ENCODE measurements around the gene ST3GAL4. TPM values are rescaled to one million over a fixed set of nuclear protein-coding genes. Genes with fewer than 3 reads are reported as not detected.

The ST3GAL4 gene
- total and polyA plus RNA-seq, 9 of the 15 experiments (the other 6 are each of a cell fraction or from before 2014, with no cell fraction given), result 0.27 to 22.9 (median 10.5) TPM

GRCh38 chr11:126345759-126346585 lies 9.5 kb upstream of the ST3GAL4 start (continued):
- TF ChIP-seq HMGN3 (IDR thresholded peaks at IDR 0.05; ENCODE audit: borderline replicate concordance, extremely low read depth, insufficient read length, low read depth, low read length), result peak; percentile 45
- peak; percentile 78 for TF ChIP-seq GABPB1 (CRISPR knock-in tag; IDR thresholded peaks at IDR 0.05)
- no peak for TF ChIP-seq MCM5 (IDR thresholded peaks at IDR 0.05; ENCODE audit: low read depth)
- peak; percentile 90 to 92 for TF ChIP-seq FOXK2 (conservative IDR thresholded peaks at IDR 0.05 in 1 of 2, IDR thresholded peaks at IDR 0.05 in 1 of 2; ENCODE audit: low read depth in 2 of 2)
- no peak for TF ChIP-seq ZNF75A (CRISPR knock-in tag; IDR thresholded peaks at IDR 0.05)
- peak; percentile 89 for TF ChIP-seq PKNOX1 (IDR thresholded peaks at IDR 0.05)
- TF ChIP-seq RFX5 (IDR thresholded peaks at IDR 0.05; ENCODE audit: low read depth, low read length), result 0 out of 2 replicates have a peak, but pooled peaks have one; percentile 31
- 0 out of 2 replicates have a peak, but pooled peaks have one; percentile 15 for TF ChIP-seq CHD2 (IDR thresholded peaks at IDR 0.05; ENCODE audit: low read depth, low read length)
- TF ChIP-seq RBM34 (IDR thresholded peaks at IDR 0.05; ENCODE audit: borderline replicate concordance, insufficient read depth, low read length), result no peak
- TF ChIP-seq, protein P1, sequence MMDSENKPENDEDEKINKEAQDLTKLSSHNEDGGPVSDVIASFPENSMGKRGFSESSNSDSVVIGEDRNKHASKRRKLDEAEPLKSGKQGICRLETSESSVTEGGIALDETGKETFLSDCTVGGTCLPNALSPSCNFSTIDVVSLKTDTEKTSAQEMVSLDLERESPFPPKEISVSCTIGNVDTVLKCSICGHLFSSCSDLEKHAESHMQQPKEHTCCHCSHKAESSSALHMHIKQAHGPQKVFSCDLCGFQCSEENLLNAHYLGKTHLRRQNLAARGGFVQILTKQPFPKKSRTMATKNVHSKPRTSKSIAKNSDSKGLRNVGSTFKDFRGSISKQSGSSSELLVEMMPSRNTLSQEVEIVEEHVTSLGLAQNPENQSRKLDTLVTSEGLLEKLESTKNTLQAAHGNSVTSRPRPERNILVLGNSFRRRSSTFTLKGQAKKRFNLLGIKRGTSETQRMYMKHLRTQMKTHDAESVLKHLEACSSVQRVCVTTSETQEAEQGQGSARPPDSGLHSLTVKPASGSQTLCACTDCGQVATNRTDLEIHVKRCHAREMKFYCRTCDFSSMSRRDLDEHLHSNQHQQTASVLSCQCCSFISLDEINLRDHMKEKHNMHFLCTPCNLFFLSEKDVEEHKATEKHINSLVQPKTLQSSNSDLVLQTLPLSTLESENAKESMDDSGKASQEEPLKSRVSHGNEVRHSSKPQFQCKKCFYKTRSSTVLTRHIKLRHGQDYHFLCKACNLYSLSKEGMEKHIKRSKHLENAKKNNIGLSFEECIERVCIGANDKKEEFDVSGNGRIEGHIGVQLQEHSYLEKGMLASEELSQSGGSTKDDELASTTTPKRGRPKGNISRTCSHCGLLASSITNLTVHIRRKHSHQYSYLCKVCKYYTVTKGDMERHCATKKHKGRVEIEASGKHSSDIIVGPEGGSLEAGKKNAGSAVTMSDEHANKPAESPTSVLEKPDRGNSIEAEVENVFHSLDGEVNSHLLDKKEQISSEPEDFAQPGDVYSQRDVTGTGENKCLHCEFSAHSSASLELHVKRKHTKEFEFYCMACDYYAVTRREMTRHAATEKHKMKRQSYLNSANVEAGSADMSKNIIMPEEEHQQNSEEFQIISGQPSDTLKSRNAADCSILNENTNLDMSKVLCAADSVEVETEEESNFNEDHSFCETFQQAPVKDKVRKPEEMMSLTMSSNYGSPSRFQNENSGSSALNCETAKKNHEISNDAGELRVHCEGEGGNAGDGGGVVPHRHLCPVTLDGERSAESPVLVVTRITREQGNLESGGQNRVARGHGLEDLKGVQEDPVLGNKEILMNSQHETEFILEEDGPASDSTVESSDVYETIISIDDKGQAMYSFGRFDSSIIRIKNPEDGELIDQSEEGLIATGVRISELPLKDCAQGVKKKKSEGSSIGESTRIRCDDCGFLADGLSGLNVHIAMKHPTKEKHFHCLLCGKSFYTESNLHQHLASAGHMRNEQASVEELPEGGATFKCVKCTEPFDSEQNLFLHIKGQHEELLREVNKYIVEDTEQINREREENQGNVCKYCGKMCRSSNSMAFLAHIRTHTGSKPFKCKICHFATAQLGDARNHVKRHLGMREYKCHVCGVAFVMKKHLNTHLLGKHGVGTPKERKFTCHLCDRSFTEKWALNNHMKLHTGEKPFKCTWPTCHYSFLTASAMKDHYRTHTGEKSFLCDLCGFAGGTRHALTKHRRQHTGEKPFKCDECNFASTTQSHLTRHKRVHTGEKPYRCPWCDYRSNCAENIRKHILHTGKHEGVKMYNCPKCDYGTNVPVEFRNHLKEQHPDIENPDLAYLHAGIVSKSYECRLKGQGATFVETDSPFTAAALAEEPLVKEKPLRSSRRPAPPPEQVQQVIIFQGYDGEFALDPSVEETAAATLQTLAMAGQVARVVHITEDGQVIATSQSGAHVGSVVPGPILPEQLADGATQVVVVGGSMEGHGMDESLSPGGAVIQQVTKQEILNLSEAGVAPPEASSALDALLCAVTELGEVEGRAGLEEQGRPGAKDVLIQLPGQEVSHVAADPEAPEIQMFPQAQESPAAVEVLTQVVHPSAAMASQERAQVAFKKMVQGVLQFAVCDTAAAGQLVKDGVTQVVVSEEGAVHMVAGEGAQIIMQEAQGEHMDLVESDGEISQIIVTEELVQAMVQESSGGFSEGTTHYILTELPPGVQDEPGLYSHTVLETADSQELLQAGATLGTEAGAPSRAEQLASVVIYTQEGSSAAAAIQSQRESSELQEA (IDR thresholded peaks at IDR 0.05; ENCODE audit: low read depth), result no peak
- TF ChIP-seq SMAD1 (IDR thresholded peaks at IDR 0.05; ENCODE audit: low read depth, low read length, partially characterized antibody), result peak; percentile 66
- TF ChIP-seq HIVEP1 (CRISPR knock-in tag; IDR thresholded peaks at IDR 0.05), result peak; percentile 77; the same call in 1 of the 2 replicates
- peak; percentile 84 for TF ChIP-seq BACH1 (tag; IDR thresholded peaks at IDR 0.05)
- TF ChIP-seq, protein P2, sequence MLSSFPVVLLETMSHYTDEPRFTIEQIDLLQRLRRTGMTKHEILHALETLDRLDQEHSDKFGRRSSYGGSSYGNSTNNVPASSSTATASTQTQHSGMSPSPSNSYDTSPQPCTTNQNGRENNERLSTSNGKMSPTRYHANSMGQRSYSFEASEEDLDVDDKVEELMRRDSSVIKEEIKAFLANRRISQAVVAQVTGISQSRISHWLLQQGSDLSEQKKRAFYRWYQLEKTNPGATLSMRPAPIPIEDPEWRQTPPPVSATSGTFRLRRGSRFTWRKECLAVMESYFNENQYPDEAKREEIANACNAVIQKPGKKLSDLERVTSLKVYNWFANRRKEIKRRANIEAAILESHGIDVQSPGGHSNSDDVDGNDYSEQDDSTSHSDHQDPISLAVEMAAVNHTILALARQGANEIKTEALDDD (IDR thresholded peaks at IDR 0.05), result peak; percentile 82
- TF ChIP-seq SMC3 (conservative IDR thresholded peaks at IDR 0.05; ENCODE audit: insufficient read depth, low read depth, low read length), result no peak
- TF ChIP-seq, protein P3, sequence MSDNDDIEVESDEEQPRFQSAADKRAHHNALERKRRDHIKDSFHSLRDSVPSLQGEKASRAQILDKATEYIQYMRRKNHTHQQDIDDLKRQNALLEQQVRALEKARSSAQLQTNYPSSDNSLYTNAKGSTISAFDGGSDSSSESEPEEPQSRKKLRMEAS (CRISPR knock-in tag; IDR thresholded peaks at IDR 0.05), result peak; percentile 22; the same call in 1 of the 2 replicates
- TF ChIP-seq RCOR1 (IDR thresholded peaks at IDR 0.05; ENCODE audit: borderline replicate concordance in 1 of 2, low read depth in 2 of 2, low read length in 2 of 2), result peak; percentile 86 to 92

Measured in K562 (cell line).